Measurements from ENCODE around the gene TTLL5.
A peak's percentile ranks its signal among the peaks of the same experiment; 100 is the strongest.

The TTLL5 gene

GRCh38 chr14:75976826-75977581 lies 316.0 kb downstream of the TTLL5 start:
- no peak for DNase-seq

- DNase-seq: no peak
Observed at GRCh38 chr14:75977582-75977943, 316.5 kb downstream of the TTLL5 start.

GRCh38 chr14:75978249-75978731 lies 317.2 kb downstream of the TTLL5 start:
- no peak for DNase-seq

- no peak for DNase-seq
Observed at GRCh38 chr14:75979071-75979571, 318.1 kb downstream of the TTLL5 start.

- no peak for DNase-seq
Observed at GRCh38 chr14:75979648-75980565, 318.9 kb downstream of the TTLL5 start.

- no peak for DNase-seq
Observed at GRCh38 chr14:75980856-75981255, 319.8 kb downstream of the TTLL5 start.

- DNase-seq: peak; percentile 20
Observed at GRCh38 chr14:75981426-75982265, 320.6 kb downstream of the TTLL5 start, which contains the start of gene TGFB3. TGFB3 (minus strand) TSS chr14:75981995; CDS start chr14:75980893, 1,102 bp downstream.

GRCh38 chr14:75982266-75983018 lies 321.4 kb downstream of the TTLL5 start:
- DNase-seq: peak; percentile 64

- DNase-seq: no peak
Observed at GRCh38 chr14:75983019-75983358, 321.9 kb downstream of the TTLL5 start.

GRCh38 chr14:75984674-75985073 lies 323.6 kb downstream of the TTLL5 start:
- no peak for DNase-seq

- DNase-seq: peak; percentile 63
Observed at GRCh38 chr14:75985618-75986438, 324.8 kb downstream of the TTLL5 start, which contains the start of gene IFT43. IFT43 (plus strand) TSS chr14:75985763; CDS start chr14:75985787, 24 bp downstream.

- DNase-seq: no peak
Observed at GRCh38 chr14:75986439-75986765, 325.4 kb downstream of the TTLL5 start.

GRCh38 chr14:75987201-75987970 lies 326.3 kb downstream of the TTLL5 start:
- no peak for DNase-seq

GRCh38 chr14:75989134-75989533 lies 328.1 kb downstream of the TTLL5 start:
- DNase-seq: no peak

GRCh38 chr14:75990297-75990696 lies 329.3 kb downstream of the TTLL5 start:
- DNase-seq: no peak

- no peak for DNase-seq
Observed at GRCh38 chr14:75991753-75992152, 330.7 kb downstream of the TTLL5 start.

GRCh38 chr14:75993567-75994041 lies 332.6 kb downstream of the TTLL5 start:
- DNase-seq: no peak

GRCh38 chr14:75995372-75996041 lies 334.5 kb downstream of the TTLL5 start:
- DNase-seq: no peak

GRCh38 chr14:75996488-75996887 lies 335.4 kb downstream of the TTLL5 start:
- no peak for DNase-seq
